GM19455 (cell line): ENCODE data around the gene SLC25A18.

Source experiments
- ATAC-seq: cut with Tn5 transposase; IDR thresholded peaks from one replicate; pipeline ENCODE4 v1.9.1; 2021; ENCODE audit not compliant: unreplicated experiment

Gene SLC25A18

GRCh38 chr22:17569971-17570511 is 6.7 kb downstream of the SLC25A18 start:
- no peak for ATAC-seq

GRCh38 chr22:17570851-17571631 is 7.7 kb downstream of the SLC25A18 start:
- no peak for ATAC-seq

GRCh38 chr22:17575151-17575550 is 11.9 kb downstream of the SLC25A18 start:
- no peak for ATAC-seq

GRCh38 chr22:17575681-17576080 is 12.4 kb downstream of the SLC25A18 start:
- ATAC-seq = no peak

GRCh38 chr22:17576470-17576869 is 13.2 kb downstream of the SLC25A18 start:
- ATAC-seq = no peak

- no peak for ATAC-seq
These were observed 14.9 kb downstream of the SLC25A18 start for GRCh38 chr22:17578136-17578754.

GRCh38 chr22:17579535-17579981 is 16.3 kb downstream of the SLC25A18 start:
- ATAC-seq = no peak

- no peak for ATAC-seq
These were observed 17.2 kb downstream of the SLC25A18 start for GRCh38 chr22:17580441-17581031.

- no peak for ATAC-seq
These were observed 17.8 kb downstream of the SLC25A18 start for GRCh38 chr22:17581056-17581455.

GRCh38 chr22:17581631-17582030 is 18.3 kb downstream of the SLC25A18 start:
- ATAC-seq = no peak

GRCh38 chr22:17583151-17583550 is 19.9 kb downstream of the SLC25A18 start:
- ATAC-seq = no peak

- no peak for ATAC-seq
These were observed 23.6 kb downstream of the SLC25A18 start for GRCh38 chr22:17586831-17587440.

GRCh38 chr22:17587629-17588028 is 24.3 kb downstream of the SLC25A18 start:
- no peak for ATAC-seq

- no peak for ATAC-seq
These were observed 25.3 kb downstream of the SLC25A18 start for GRCh38 chr22:17588606-17589005.

- ATAC-seq = no peak
These were observed 26.6 kb downstream of the SLC25A18 start for GRCh38 chr22:17589810-17590375.

GRCh38 chr22:17590586-17590985 is 27.3 kb downstream of the SLC25A18 start:
- ATAC-seq = no peak

GRCh38 chr22:17592201-17592600 is 28.9 kb downstream of the SLC25A18 start:
- ATAC-seq = no peak

- no peak for ATAC-seq
These were observed 32.9 kb downstream of the SLC25A18 start for GRCh38 chr22:17596226-17596625.

- ATAC-seq = no peak
These were observed 33.9 kb downstream of the SLC25A18 start for GRCh38 chr22:17597217-17597616.

- ATAC-seq = no peak
These were observed 35.0 kb downstream of the SLC25A18 start for GRCh38 chr22:17598318-17598717.

- ATAC-seq = no peak
These were observed 37.7 kb downstream of the SLC25A18 start for GRCh38 chr22:17601031-17601430.
